ACC112 (cell line): ENCODE measurements around the gene ACKR2.

Experiments used
- H2AFZ ChIP-seq: fragments of 200-600 bp; sonication (generic); one replicate; pipeline ENCODE4 v1.6.0; 2017; ENCODE audit warnings: antibody characterized with exemption, low read length; ENCODE audit not compliant: unreplicated experiment
- H3K27ac ChIP-seq: fragments of 200-600 bp; sonication (generic); 2 replicates; pipeline ENCODE4 v1.5.1; 2014; ENCODE audit warnings: low read depth, mild to moderate bottlenecking, antibody characterized with exemption, low read length, moderate library complexity
- H3K27me3 ChIP-seq: fragments of 200-600 bp; sonication (generic); 2 replicates; pipeline ENCODE4 v1.6.1; 2014; ENCODE audit warnings: mild to moderate bottlenecking, antibody characterized with exemption, low read length, moderate library complexity, mixed read lengths; ENCODE audit not compliant: insufficient read depth
- H3K36me3 ChIP-seq: fragments of 200-600 bp; sonication (generic); 2 replicates; pipeline ENCODE4 v1.6.1; 2016; ENCODE audit warnings: mild to moderate bottlenecking, antibody characterized with exemption, low read length, moderate library complexity, mixed read lengths; ENCODE audit not compliant: insufficient read depth
- H3K4me1 ChIP-seq: fragments of 200-600 bp; sonication (generic); one replicate; pipeline ENCODE4 v1.6.1; 2016; ENCODE audit warnings: low read length, mixed read lengths; ENCODE audit not compliant: insufficient read depth, unreplicated experiment, control insufficient read depth
- H3K4me3 ChIP-seq: fragments of 200-600 bp; sonication (generic); 2 replicates; pipeline ENCODE4 v1.5.1; 2014; ENCODE audit warnings: mild to moderate bottlenecking, low read depth, low read length
- H3K79me2 ChIP-seq: fragments of 200-600 bp; sonication (generic); one replicate; pipeline ENCODE4 v1.6.0; 2016; ENCODE audit warnings: low read length; ENCODE audit not compliant: control insufficient read depth, unreplicated experiment, insufficient read depth

ACKR2 gene

GRCh38 chr3:42778644-42779043 lies 30.6 kb upstream of the ACKR2 start:
- Histone ChIP-seq H3K27ac (peak overlapping the region; percentile 100), H2AFZ (peak overlapping the region; percentile 44), H3K4me3 (peak overlapping the region; percentile 52), H3K4me1 (peaks cover 35% of the 10 kb centered on the region), H3K36me3 (no peaks in the 10 kb centered on the region; the same call in 1 of the 2 replicates), H3K79me2 (no peaks in the 10 kb centered on the region), H3K27me3 (no peaks in the 10 kb centered on the region)

GRCh38 chr3:42780398-42780797 lies 28.8 kb upstream of the ACKR2 start:
- Histone ChIP-seq H3K27me3 (no peaks in the 10 kb centered on the region), H2AFZ (no peak overlapping the region), H3K4me3 (no peak overlapping the region), H3K36me3 (no peaks in the 10 kb centered on the region; the same call in 1 of the 2 replicates), H3K4me1 (peaks cover 35% of the 10 kb centered on the region), H3K27ac (peak overlapping the region; percentile 100), H3K79me2 (no peaks in the 10 kb centered on the region)

DNA sequence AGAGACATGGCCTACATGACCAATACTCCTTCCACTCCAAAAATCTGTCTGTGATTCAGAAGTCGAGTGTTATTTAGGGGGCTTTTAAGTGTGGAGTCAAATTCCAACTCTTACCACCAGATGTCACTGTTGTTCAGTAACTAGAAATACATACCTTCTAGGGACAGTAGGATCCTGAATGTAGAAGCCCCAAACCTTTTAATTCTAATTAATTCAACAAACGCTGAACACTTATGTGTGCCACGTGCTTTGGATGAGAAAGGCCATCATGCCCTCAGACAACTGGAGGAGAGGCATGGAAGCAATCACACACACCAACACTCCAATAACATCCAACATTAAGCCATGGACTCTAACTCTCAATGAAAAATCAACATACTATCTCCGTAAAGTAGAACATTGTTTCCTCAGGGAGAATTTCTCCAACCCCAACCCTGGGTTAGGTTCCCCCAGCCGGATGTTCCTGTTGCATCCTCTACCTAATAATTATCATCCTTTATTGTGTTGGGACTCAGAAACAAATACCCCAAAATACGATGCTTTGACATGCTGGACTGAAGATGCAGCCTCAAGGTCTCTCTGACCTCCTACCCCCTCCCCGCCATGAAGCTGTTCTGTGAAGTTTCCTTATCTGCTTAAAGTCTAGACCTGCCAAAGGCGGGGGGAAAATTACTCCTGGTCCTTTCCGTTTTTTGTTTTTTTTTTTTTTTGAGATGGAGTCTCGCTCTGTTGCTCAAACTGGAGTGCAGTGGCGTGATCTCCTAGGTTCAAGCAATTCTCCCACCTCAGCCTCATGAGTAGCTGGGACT lies 28.1 kb upstream of the ACKR2 start:
- H3K4me1 ChIP-seq = peaks cover 35% of the 10 kb centered on the region
- H3K27me3 ChIP-seq = no peaks in the 10 kb centered on the region
- H3K36me3 ChIP-seq = peaks cover 2% of the 10 kb centered on the region; the same call in 1 of the 2 replicates
- H2AFZ ChIP-seq = no peak overlapping the region
- peak overlapping the region; percentile 100 for H3K27ac ChIP-seq
- H3K79me2 ChIP-seq = no peaks in the 10 kb centered on the region
- no peak overlapping the region for H3K4me3 ChIP-seq

DNA sequence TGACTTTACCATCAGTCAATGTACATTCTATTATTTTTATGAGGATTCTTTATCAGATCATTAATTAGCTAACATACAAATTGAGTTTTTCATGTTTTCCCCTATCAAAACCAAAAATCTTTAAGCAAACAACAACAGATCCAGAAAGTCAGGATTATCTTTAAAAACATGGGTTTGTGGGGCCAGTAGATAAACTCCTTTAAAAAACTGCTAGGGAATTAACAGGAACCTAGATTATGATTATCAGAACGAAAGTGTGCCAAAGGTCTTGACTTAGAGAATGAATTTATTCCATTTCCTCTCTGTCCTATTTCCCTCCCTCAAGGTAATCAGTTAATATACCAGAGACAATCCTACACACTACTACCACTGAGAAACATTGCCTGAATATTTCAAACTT lies 23.0 kb upstream of the ACKR2 start:
- H3K4me1 ChIP-seq = no peaks in the 10 kb centered on the region
- peaks cover 10% of the 10 kb centered on the region; the same call in 1 of the 2 replicates for H3K36me3 ChIP-seq
- no peak overlapping the region for H3K4me3 ChIP-seq
- H2AFZ ChIP-seq = no peak overlapping the region
- no peak overlapping the region for H3K27ac ChIP-seq
- peaks cover 8% of the 10 kb centered on the region for H3K79me2 ChIP-seq
- no peaks in the 10 kb centered on the region for H3K27me3 ChIP-seq

DNA sequence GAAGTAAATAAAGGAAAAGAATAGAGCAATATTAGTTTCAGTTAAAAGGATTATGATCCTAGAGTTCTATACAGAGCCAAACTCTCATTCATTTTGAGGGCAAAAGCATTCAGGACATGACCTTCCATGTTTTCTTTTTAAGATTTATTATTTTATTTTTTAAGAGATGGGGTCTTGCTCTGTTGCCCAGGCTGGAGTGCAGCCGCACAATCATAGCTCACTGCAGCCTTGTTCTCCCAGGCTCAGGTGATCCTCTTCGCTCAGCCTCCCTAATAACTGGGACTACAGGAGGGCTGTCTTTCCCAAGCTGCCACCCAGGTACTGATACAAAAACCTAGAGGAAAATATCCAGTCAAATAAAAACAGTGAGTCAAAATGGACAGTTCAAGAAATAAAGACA lies 22.6 kb upstream of the ACKR2 start:
- Histone ChIP-seq H3K79me2 (peaks cover 11% of the 10 kb centered on the region), H3K36me3 (peaks cover 10% of the 10 kb centered on the region; the same call in 1 of the 2 replicates), H3K27ac (no peak overlapping the region), H3K27me3 (no peaks in the 10 kb centered on the region), H3K4me1 (peaks cover 3% of the 10 kb centered on the region), H2AFZ (no peak overlapping the region), H3K4me3 (no peak overlapping the region)

DNA sequence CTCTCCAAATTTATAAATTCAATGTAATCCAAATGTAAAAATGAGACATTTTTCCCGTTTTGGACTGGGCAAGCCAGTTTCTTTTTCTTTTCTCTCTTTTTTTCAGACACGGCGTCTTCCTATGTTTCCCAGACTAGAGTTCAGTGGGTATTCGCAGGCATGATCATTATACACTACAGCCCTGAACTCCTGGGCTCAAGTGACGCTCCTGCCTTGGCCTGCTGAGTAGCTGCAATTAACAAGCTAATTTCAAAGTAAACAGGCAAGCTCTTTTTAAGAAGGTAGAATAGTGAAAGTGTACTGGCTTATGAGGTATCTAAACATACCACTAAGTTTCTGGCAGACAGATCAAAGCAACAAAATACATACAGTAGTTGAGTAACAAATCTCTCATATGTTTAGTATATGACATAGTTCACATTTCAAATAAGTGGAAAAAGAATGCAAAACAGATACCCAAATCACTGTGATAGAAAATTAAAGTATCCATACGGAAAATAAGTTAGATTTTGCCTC lies 18.5 kb upstream of the ACKR2 start:
- Histone ChIP-seq H3K79me2 (peaks cover 23% of the 10 kb centered on the region), H2AFZ (no peak overlapping the region), H3K36me3 (peaks cover 19% of the 10 kb centered on the region), H3K27me3 (no peaks in the 10 kb centered on the region), H3K27ac (no peak overlapping the region), H3K4me3 (no peak overlapping the region), H3K4me1 (peaks cover 3% of the 10 kb centered on the region)

GRCh38 chr3:42795621-42796181 lies 13.5 kb upstream of the ACKR2 start:
- H3K27ac ChIP-seq = no peak overlapping the region
- H3K27me3 ChIP-seq = no peaks in the 10 kb centered on the region
- H3K36me3 ChIP-seq = peaks cover 9% of the 10 kb centered on the region
- no peak overlapping the region for H3K4me3 ChIP-seq
- H3K4me1 ChIP-seq = peaks cover 3% of the 10 kb centered on the region
- no peak overlapping the region for H2AFZ ChIP-seq
- peaks cover 40% of the 10 kb centered on the region for H3K79me2 ChIP-seq

GRCh38 chr3:42796332-42796885 lies 12.8 kb upstream of the ACKR2 start:
- peaks cover 45% of the 10 kb centered on the region for H3K79me2 ChIP-seq
- no peak overlapping the region for H3K4me3 ChIP-seq
- H3K27me3 ChIP-seq = no peaks in the 10 kb centered on the region
- H3K36me3 ChIP-seq = peaks cover 9% of the 10 kb centered on the region
- no peak overlapping the region for H2AFZ ChIP-seq
- H3K27ac ChIP-seq = no peak overlapping the region
- peaks cover 2% of the 10 kb centered on the region for H3K4me1 ChIP-seq

GRCh38 chr3:42799376-42799775 lies 9.9 kb upstream of the ACKR2 start:
- Histone ChIP-seq H2AFZ (no peak overlapping the region), H3K36me3 (no peaks in the 10 kb centered on the region), H3K79me2 (peaks cover 67% of the 10 kb centered on the region), H3K4me3 (no peak overlapping the region), H3K4me1 (peaks cover 12% of the 10 kb centered on the region), H3K27ac (no peak overlapping the region), H3K27me3 (no peaks in the 10 kb centered on the region)

- H3K27ac ChIP-seq = no peak overlapping the region
- no peak overlapping the region for H3K4me3 ChIP-seq
- peaks cover 63% of the 10 kb centered on the region for H3K79me2 ChIP-seq
- H2AFZ ChIP-seq = no peak overlapping the region
- no peaks in the 10 kb centered on the region for H3K27me3 ChIP-seq
- H3K4me1 ChIP-seq = peaks cover 15% of the 10 kb centered on the region
- H3K36me3 ChIP-seq = no peaks in the 10 kb centered on the region
Observed at GRCh38 chr3:42800251-42800650, 9.0 kb upstream of the ACKR2 start.
